HepG2 (cell line): ENCODE results near the gene ORMDL2. TPM values are rescaled to one million over a fixed set of nuclear protein-coding genes. Genes with fewer than 3 reads are reported as not detected.
A peak's percentile ranks its signal among the peaks of the same experiment; 100 is the strongest.

Experiments used
- GLMP ChIP-seq: sonication (generic); formaldehyde crosslinking; IDR thresholded peaks from 2 replicates; pipeline ENCODE4 v1.9.0; 2021; ENCODE audit warnings: missing genetic modification reagents, mild to moderate bottlenecking, borderline replicate concordance
- MYPOP ChIP-seq: sonication (generic); formaldehyde crosslinking; IDR thresholded peaks from 2 replicates; pipeline ENCODE4 v1.8.1; 2023; ENCODE audit warnings: mild to moderate bottlenecking, moderate library complexity, missing genetic modification reagents
- NPAS2 ChIP-seq: sonication (generic); formaldehyde crosslinking; IDR thresholded peaks from 2 replicates; pipeline ENCODE4 v1.8.0; 2022; ENCODE audit warnings: mild to moderate bottlenecking, missing genetic modification reagents, borderline replicate concordance
- PAWR ChIP-seq: sonication (generic); formaldehyde crosslinking; IDR thresholded peaks from 2 replicates; pipeline ENCODE4 v1.4.0; 2020; ENCODE audit warnings: missing genetic modification reagents, mild to moderate bottlenecking, borderline replicate concordance
- PBX2 ChIP-seq: IDR thresholded peaks from 2 replicates; pipeline ENCODE4 v1.6.1; 2016; ENCODE audit warnings: control low read depth
- PRDM10 ChIP-seq: sonication (generic); formaldehyde crosslinking; IDR thresholded peaks from 2 replicates; pipeline ENCODE4 v1.4.0; 2020; ENCODE audit warnings: low read depth, missing genetic modification reagents
- SMARCC2 ChIP-seq: fragments of 450-650 bp; IDR thresholded peaks from 2 replicates; pipeline ENCODE4 v1.6.1; 2017; ENCODE audit warnings: antibody characterized with exemption, mild to moderate bottlenecking
- ZBTB14 ChIP-seq: sonication (generic); formaldehyde crosslinking; IDR thresholded peaks from 2 replicates; pipeline ENCODE4 v1.4.0; 2020; ENCODE audit warnings: missing genetic modification reagents
- ZNF207 ChIP-seq: fragments of 450-650 bp; IDR thresholded peaks from 2 replicates; pipeline ENCODE4 v1.6.1; 2016; ENCODE audit warnings: antibody characterized with exemption, borderline replicate concordance
- ZNF646 ChIP-seq: sonication (generic); formaldehyde crosslinking; IDR thresholded peaks from 2 replicates; pipeline ENCODE4 v1.9.0; 2021; ENCODE audit warnings: mild to moderate bottlenecking, missing genetic modification reagents
- ZNF792 ChIP-seq: IDR thresholded peaks from 2 replicates; pipeline ENCODE4 v1.6.1; 2016
- polyA plus RNA-seq, 8 experiments: library from polyadenylated mRNA; depleted of rRNA in 3 of 8; stranded (reverse) in 7 of 8; unstranded in 1 of 8; fragments of >200 nt; fragmentation: Illumina TruSeq in 4 of 8; extraction: Trizol in 4 of 8; gene quantifications; 2 replicates each; pipeline versions ENCODE4 v1.2.1 to v1.2.3, GENCODE V29; 2011 to 2016; ENCODE audit warnings: low read depth in 4 of 8, missing spikeins in 1 of 8, mixed read lengths in 1 of 8; ENCODE audit not compliant: insufficient read depth in 1 of 8
- total RNA-seq, 5 experiments: library from RNA; depleted of rRNA; stranded (reverse); fragments of >200 nt; fragmentation: Illumina TruSeq; extraction: Trizol; gene quantifications; 2 replicates each; pipeline ENCODE4 v1.2.3, GENCODE V29; 2016; ENCODE audit warnings: low read depth in 1 of 5

The ORMDL2 gene
- total and polyA plus RNA-seq, 2 of the 13 experiments (the other 11 are each of a cell fraction or from before 2014, with no cell fraction given): 24.0 to 28.6 TPM

GRCh38 chr12:55830601-55831446 lies 13.0 kb downstream of the ORMDL2 start (continued):
- TF ChIP-seq ZNF207 (no peak), ZBTB14 (CRISPR knock-in tag) (peak; percentile 93), NPAS2 (CRISPR knock-in tag) (no peak), PBX2 (CRISPR knock-in tag) (no peak), ZNF646 (peak; percentile 93), SMARCC2 (no peak), PAWR (CRISPR knock-in tag) (no peak), MYPOP (CRISPR knock-in tag) (no peak), GLMP (no peak), PRDM10 (CRISPR knock-in tag) (peak; percentile 99), ZNF792 (0 out of 2 replicates have a peak, but pooled peaks have one; percentile 17)
